NB4 (cell line): ENCODE results near the gene PPARGC1A.

ENCODE experiments used
- DNase-seq: peaks from one replicate; pipeline ENCODE4 v3.0.0; 2010; ENCODE audit warnings: low read depth
- H3K4me3 ChIP-seq: one replicate; pipeline ENCODE4 v1.5.1; 2011; ENCODE audit warnings: mild to moderate bottlenecking, low read depth, low read length, moderate library complexity
- MYC ChIP-seq: IDR thresholded peaks from 2 replicates; pipeline ENCODE4 v1.6.1; 2011; ENCODE audit warnings: low read depth, low read length
- POLR2A ChIP-seq: IDR thresholded peaks from 2 replicates; pipeline ENCODE4 v1.6.1; 2011; ENCODE audit warnings: mild to moderate bottlenecking; ENCODE audit not compliant: insufficient read length; ENCODE audit errors: extremely low read depth
- TF ChIP-seq, protein P1 (sequence below): IDR thresholded peaks from one replicate; pipeline ENCODE4 v1.5.1; 2012; ENCODE audit warnings: low read depth, low read length
- TF ChIP-seq, protein P2 (sequence below): IDR thresholded peaks from 2 replicates; pipeline ENCODE4 v1.6.1; 2011; ENCODE audit warnings: low read depth, low read length

PPARGC1A gene

DNA sequence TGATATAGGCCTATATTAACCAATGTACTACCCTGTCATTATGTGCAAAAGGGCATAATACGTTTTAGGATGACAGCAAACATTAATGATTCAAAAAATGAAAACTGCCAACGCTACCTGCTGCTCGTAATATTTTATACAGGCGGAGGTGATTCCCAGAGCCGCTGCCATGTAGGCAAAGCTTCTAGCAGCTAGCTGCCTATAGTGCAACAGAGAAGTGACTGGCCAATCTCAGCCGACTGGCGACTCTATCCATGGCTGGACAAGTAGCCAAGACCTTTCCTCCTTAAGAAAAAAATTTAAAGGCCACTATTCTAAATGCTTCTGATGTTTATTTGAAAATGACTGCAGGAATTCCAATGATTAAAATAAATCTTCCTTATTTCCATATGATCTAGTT lies 1.9 kb downstream of the PPARGC1A start:
- DNase-seq: no peak
- H3K4me3 ChIP-seq: no peak overlapping the region

DNA sequence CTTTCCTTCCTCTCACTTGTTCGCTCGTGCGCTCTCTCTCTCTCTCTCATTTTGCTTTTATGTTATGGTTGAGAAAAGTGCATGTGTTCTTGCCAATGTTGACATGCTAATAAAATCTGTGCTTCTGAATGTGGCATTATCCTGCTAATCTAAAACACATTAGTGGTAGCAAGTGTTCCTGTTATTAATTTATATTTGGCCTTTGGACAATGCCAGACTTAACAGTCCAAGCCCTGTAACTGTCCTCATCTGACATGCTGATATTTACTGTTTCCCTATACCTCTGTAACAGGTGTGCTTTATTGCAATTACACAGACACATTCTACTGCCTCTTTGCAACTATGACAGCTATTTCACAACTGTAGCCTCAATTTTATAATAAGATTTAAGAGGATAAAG lies 2.7 kb downstream of the PPARGC1A start:
- TF ChIP-seq POLR2A: no peak
- TF ChIP-seq, protein P1, sequence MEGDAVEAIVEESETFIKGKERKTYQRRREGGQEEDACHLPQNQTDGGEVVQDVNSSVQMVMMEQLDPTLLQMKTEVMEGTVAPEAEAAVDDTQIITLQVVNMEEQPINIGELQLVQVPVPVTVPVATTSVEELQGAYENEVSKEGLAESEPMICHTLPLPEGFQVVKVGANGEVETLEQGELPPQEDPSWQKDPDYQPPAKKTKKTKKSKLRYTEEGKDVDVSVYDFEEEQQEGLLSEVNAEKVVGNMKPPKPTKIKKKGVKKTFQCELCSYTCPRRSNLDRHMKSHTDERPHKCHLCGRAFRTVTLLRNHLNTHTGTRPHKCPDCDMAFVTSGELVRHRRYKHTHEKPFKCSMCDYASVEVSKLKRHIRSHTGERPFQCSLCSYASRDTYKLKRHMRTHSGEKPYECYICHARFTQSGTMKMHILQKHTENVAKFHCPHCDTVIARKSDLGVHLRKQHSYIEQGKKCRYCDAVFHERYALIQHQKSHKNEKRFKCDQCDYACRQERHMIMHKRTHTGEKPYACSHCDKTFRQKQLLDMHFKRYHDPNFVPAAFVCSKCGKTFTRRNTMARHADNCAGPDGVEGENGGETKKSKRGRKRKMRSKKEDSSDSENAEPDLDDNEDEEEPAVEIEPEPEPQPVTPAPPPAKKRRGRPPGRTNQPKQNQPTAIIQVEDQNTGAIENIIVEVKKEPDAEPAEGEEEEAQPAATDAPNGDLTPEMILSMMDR: no peak
- TF ChIP-seq, protein P2, sequence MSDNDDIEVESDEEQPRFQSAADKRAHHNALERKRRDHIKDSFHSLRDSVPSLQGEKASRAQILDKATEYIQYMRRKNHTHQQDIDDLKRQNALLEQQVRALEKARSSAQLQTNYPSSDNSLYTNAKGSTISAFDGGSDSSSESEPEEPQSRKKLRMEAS: no peak
- no peak for TF ChIP-seq MYC
- H3K4me3 ChIP-seq: no peak overlapping the region
- DNase-seq: no peak

More for the DNA sequence above, 1.9 kb downstream of the PPARGC1A start:
- TF ChIP-seq, protein P2: no peak
- TF ChIP-seq POLR2A: no peak
- TF ChIP-seq, protein P1: no peak
- no peak for TF ChIP-seq MYC

DNA sequence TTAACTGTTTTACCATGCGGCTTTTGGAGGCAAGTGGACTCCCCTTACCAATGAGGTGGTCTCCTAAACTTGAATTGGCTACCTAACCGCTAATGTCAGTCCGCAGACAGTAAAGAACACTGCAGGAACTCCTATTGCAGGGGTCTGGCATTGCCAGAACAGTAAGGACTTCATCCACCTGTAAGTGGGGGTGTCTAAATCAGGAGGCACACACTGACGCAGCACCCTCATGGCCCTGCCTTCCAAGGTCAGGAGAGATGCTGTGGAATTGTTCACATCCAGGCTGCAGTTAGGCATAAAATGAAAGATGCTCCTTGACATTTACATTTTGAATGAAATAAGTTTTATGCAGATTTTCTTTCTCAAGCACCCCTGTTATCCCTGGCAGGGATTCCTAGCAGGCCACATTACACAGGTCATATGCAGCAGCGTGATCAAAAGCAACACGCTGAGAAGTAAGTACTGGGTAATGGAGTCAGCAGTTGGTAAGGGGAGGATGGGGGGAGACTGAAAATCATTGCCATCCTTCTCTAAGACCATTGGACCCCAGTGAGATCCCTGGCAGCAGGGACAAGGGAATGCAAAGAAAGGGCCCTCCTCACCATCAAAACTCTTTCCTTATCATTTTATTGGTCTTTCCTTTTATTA lies 3.8 kb downstream of the PPARGC1A start:
- TF ChIP-seq POLR2A (no peak), MYC (no peak)
- TF ChIP-seq, protein P1: no peak
- TF ChIP-seq, protein P2: no peak
- DNase-seq: no peak
- no peak overlapping the region for H3K4me3 ChIP-seq

DNA sequence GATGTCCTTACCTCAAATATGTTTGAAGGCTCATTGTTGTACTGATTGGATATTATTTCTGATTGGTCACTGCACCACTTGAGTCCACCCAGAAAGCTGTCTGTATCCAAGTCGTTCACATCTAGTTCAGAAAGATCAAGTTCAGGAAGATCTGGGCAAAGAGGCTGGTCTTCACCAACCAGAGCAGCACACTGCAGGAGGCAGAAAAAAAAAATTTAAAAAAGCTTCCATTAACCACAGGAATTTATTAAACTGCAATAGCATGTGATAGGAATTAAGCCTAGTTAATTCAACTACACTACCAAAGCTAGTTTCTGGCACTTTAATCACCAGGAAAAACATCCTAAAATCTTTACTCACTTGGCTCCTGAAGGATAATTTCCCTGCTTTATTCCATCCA lies 5.1 kb downstream of the PPARGC1A start:
- no peak overlapping the region for H3K4me3 ChIP-seq
- no peak for DNase-seq
- TF ChIP-seq POLR2A: no peak
- TF ChIP-seq, protein P2: no peak

DNA sequence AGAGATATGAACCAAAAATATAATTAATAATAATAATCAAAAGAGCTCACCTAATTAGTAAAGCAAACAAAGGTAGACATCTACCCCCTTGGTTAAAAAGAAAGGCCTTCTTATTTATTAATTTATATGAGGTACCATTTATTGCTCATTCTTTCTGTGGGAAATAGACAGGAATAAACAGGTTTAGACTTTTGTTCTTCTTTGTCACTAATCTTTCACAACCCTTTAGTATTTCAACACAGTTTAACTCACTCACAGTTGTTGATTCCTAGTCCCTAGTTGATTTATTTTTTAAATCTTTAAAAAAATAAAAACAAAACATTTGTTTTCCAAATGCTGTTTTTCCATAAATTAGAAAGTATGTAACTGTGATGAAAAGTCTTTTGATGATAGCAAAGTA lies 5.6 kb downstream of the PPARGC1A start:
- DNase-seq: no peak
- TF ChIP-seq POLR2A (no peak), MYC (no peak)
- TF ChIP-seq, protein P2: no peak
- TF ChIP-seq, protein P1: no peak
- no peak overlapping the region for H3K4me3 ChIP-seq

DNA sequence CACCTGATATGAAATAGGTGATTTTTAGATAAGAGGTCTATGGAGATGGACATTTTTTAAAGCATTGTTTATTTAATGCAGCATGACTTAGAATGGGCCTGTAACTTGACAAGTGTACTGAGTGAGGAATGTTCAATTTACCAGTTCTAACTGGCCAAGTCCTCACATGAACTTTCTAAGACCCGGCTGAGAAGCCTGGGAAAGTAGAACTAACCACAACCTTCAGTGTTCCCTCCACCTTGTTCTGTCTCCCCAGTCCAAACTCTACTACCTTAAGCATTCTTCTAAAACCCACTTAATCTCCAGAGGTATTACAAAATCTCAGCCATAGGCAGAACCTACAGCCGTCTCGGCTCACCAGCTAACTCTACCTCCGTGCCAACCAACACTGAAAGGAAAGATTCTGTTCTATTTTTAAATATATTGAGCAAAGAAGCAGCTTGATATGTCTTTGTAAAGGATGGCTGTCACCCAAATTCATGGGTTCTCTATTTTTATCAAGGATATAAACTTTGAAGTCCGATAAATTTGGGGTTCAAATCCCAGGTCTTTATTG lies 6.8 kb downstream of the PPARGC1A start:
- no peak overlapping the region for H3K4me3 ChIP-seq
- TF ChIP-seq, protein P1: no peak
- TF ChIP-seq, protein P2: no peak
- TF ChIP-seq POLR2A (no peak), MYC (no peak)

More for the DNA sequence above, 6.8 kb downstream of the PPARGC1A start:
- no peak for DNase-seq
